ENCODE measurements around the gene TIMM44.

The TIMM44 gene

GRCh38 chr19:7912144-7912696, 31.2 kb downstream of the TIMM44 start:
- DNase-seq, result no peak

- no peak for DNase-seq
Observed at GRCh38 chr19:7911508-7912143, 31.8 kb downstream of the TIMM44 start.

- DNase-seq, result no peak
Observed at GRCh38 chr19:7910321-7911161, 32.9 kb downstream of the TIMM44 start.

GRCh38 chr19:7909471-7910067, 33.9 kb downstream of the TIMM44 start:
- DNase-seq, result no peak

GRCh38 chr19:7908742-7909461, 34.6 kb downstream of the TIMM44 start:
- DNase-seq, result no peak

- no peak for DNase-seq
Observed at GRCh38 chr19:7908078-7908699, 35.3 kb downstream of the TIMM44 start.

GRCh38 chr19:7907544-7907943, 35.9 kb downstream of the TIMM44 start:
- no peak for DNase-seq

GRCh38 chr19:7907122-7907521, 36.3 kb downstream of the TIMM44 start:
- no peak for DNase-seq

- no peak for DNase-seq
Observed at GRCh38 chr19:7905859-7906258, 37.6 kb downstream of the TIMM44 start.

GRCh38 chr19:7905268-7905667, 38.2 kb downstream of the TIMM44 start:
- DNase-seq, result no peak

- DNase-seq, result no peak
Observed at GRCh38 chr19:7904074-7905020, 39.1 kb downstream of the TIMM44 start.

- DNase-seq, result peak; percentile 100
Observed at GRCh38 chr19:7903244-7904073, 40.0 kb downstream of the TIMM44 start, which contains the start of gene MAP2K7. TSS of gene MAP2K7 (plus strand) at chr19:7903877. CDS start at chr19:7903945, 68 bp downstream.

- no peak for DNase-seq
Observed at GRCh38 chr19:7902796-7903243, 40.6 kb downstream of the TIMM44 start.

- DNase-seq, result no peak
Observed at GRCh38 chr19:7901337-7901736, 42.1 kb downstream of the TIMM44 start.

GRCh38 chr19:7900931-7901330, 42.5 kb downstream of the TIMM44 start:
- DNase-seq, result no peak

GRCh38 chr19:7900401-7900870, 43.0 kb downstream of the TIMM44 start:
- DNase-seq, result no peak

GRCh38 chr19:7899751-7900378, 43.6 kb downstream of the TIMM44 start:
- no peak for DNase-seq

- DNase-seq, result no peak
Observed at GRCh38 chr19:7898967-7899366, 44.5 kb downstream of the TIMM44 start.

- DNase-seq, result no peak
Observed at GRCh38 chr19:7897292-7897691, 46.2 kb downstream of the TIMM44 start.

GRCh38 chr19:7895565-7895964, 47.9 kb downstream of the TIMM44 start:
- no peak for DNase-seq

Measured in NK-92 treated with Interleukin-12 subunit alpha and Interleukin-12 subunit beta, amount 100 ng/mL, for 24 hours (cell line).